H1 (cell line): Measurements from ENCODE around the gene MCF2L. TPM values are rescaled to one million over a fixed set of nuclear protein-coding genes. Genes with fewer than 3 reads are reported as not detected.

Source experiments
- CBX8 ChIP-seq: fragments of 300-800, 300-1000 bp; sonication (generic); IDR thresholded peaks from 2 replicates; pipeline ENCODE4 v1.7.1; 2016; ENCODE audit warnings: low read depth, low read length, borderline replicate concordance
- CHD7 ChIP-seq: fragments of 300-600 bp; sonication (generic); IDR thresholded peaks from 2 replicates; pipeline ENCODE4 v1.7.1; 2012; ENCODE audit warnings: low read length, moderate library complexity, mild to moderate bottlenecking, inconsistent platforms; ENCODE audit not compliant: insufficient replicate concordance
- CREB1 ChIP-seq: IDR thresholded peaks from 2 replicates; pipeline ENCODE4 v1.6.1; 2012; ENCODE audit warnings: inconsistent platforms
- CTBP2 ChIP-seq: IDR thresholded peaks from 2 replicates; pipeline ENCODE4 v1.7.0; 2011; ENCODE audit warnings: borderline replicate concordance, mild to moderate bottlenecking, moderate library complexity, mixed read lengths, low read length; ENCODE audit not compliant: insufficient read depth, insufficient read length
- HDAC2 ChIP-seq, 2 experiments: fragments of 300-600 bp in 1 of 2; sonication (generic) in 1 of 2; IDR thresholded peaks; 2 replicates each; pipeline ENCODE4 v1.6.1; 2011 to 2012; ENCODE audit warnings: low read depth in 2 of 2, low read length in 2 of 2, mild to moderate bottlenecking in 2 of 2, moderate library complexity in 2 of 2, borderline replicate concordance in 1 of 2, inconsistent platforms in 1 of 2
- RFX5 ChIP-seq: IDR thresholded peaks from 2 replicates; pipeline ENCODE4 v1.6.1; 2011; ENCODE audit warnings: low read depth, low read length, improper control_type of control experiment, borderline replicate concordance
- SAP30 ChIP-seq: fragments of 300-600 bp; sonication (generic); IDR thresholded peaks from 2 replicates; pipeline ENCODE4 v1.7.1; 2012; ENCODE audit warnings: low read length, moderate library complexity, mild to moderate bottlenecking, inconsistent platforms; ENCODE audit not compliant: insufficient read depth, insufficient replicate concordance
- ZNF274 ChIP-seq: IDR thresholded peaks from 2 replicates; pipeline ENCODE4 v1.7.0; 2012; ENCODE audit warnings: low read length, borderline replicate concordance; ENCODE audit errors: extremely low read depth
- polyA plus RNA-seq, 7 experiments: library from polyadenylated mRNA; depleted of rRNA in 3 of 7; stranded (reverse) in 5 of 7; unstranded in 2 of 7; fragments of >200 nt in 5 of 7; fragments of 200-250 nt in 2 of 7; gene quantifications; 1 replicate in 5 of 7; 2 replicates in 1 of 7; 4 replicates in 1 of 7; pipeline versions ENCODE4 v1.2.1 to v1.2.3, GENCODE V29; 2011 to 2013; ENCODE audit warnings: missing spikeins in 2 of 7, mixed read lengths in 2 of 7
- total RNA-seq: library from RNA; stranded (reverse); fragmentation: NEBNext Ultra II Directional; extraction: Animal tissue kit (Norgen Biotek cat#: 25700); gene quantifications from 2 replicates; pipeline ENCODE4 v1.2.1, GENCODE V29; 2021

MCF2L gene
- total and polyA plus RNA-seq, 2 of the 8 experiments (the other 6 are each of a cell fraction or from before 2014, with no cell fraction given), result 10.1 to 24.4 TPM

GRCh38 chr13:112953591-112954487 is 15.2 kb upstream of the MCF2L start (continued):
- TF ChIP-seq CHD7 (no peak), CTBP2 (no peak), CREB1 (no peak), RFX5 (no peak), ZNF274 (no peak), SAP30 (no peak), HDAC2 (IDR thresholded peaks at IDR 0.05; ENCODE audit: borderline replicate concordance in 1 of 2, low read depth in 2 of 2, low read length in 2 of 2) (no peak), CBX8 (no peak)
